SIG-M5 treated with dmso at 0.1 percent for 504 hours (cell line): ENCODE results near the gene PEX11G.
"Not testable (repeated sequence)": the region's sequence is repeated elsewhere in the genome, so short reads cannot be mapped to it uniquely, and the experiment has no call there.

ENCODE experiments used
- DNase-seq: peaks from one replicate; lab custom pipeline; 2025; ENCODE audit not compliant: unreplicated experiment; lab: John Stamatoyannopoulos, UW

PEX11G gene

DNA sequence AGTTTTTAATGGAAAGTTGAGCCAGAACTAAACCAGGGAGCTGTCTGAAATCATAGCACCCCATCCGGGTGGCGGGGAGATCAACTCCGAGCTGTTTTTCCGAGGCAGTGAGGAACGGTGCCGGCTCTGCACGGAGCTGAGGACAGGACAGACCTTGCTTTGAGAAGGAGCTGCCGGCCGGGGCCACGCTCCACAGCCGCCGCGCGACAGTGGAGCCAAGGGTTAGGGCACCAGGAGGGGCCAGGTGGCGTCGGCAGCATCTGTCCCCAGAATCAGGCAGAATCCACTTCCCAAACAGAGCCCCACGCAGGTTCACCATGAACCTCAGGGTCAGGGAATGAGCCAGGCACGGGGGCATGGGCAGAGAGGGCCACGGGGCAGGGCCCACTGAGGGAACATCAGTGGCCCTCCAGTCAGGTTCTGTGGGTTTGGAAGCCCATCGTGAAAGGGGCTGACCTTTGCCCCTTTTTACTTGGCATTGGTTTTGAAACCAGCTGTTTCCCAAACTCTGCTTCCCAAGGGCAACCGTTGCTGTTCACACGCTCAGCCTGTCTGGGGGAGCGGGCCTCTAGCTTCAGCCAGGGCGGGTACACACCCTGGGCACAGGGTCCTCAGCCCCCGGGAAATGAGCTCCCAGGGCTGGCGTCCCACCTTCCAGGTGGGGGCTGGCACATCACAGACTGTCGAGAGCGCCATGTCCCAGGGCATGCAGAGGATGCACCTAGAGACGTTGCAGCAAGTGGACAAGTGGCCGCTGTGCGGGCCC lies 18.1 kb downstream of the PEX11G start:
- DNase-seq = no peak

- no peak for DNase-seq
Observed at GRCh38 chr19:7469669-7470285, 19.1 kb downstream of the PEX11G start.

GRCh38 chr19:7468840-7469239 lies 20.0 kb downstream of the PEX11G start:
- DNase-seq = no peak

DNA sequence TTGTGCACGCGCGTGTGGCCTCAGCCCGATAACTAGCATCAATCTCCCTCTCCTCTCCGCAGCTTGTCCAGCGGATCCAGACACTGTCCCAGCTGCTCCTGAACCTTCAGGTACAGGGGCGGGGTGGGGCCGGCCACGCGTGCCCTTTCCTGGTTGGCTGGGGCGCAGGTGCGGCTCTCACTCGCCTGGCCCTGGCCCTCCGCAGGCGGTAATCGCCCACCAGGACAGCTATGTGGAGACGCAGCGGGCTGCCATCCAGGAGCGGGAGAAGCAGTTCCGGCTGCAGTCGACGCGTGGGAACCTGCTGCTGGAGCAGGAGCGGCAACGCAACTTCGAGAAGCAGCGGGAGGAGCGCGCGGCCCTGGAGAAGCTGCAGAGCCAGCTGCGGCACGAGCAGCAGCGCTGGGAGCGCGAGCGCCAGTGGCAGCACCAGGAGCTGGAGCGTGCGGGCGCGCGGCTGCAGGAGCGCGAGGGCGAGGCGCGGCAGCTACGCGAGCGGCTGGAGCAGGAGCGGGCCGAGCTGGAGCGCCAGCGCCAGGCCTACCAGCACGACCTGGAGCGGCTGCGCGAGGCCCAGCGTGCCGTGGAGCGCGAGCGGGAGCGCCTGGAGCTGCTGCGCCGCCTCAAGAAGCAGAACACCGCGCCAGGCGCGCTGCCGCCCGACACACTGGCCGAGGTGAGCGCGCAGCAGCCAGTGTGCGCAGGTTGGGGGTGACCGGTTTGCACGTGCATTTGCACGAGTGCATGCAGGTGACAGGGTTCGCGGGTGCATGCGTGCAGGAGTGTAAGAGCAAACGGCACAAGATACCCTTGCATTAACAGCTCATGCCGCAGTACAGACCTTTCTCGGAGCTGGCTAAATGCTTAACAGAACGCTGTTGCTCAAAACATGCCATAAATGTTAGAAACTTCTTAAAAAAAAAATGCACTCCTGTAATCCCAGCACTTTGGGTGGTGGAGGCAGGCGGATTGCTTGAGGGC lies 21.5 kb downstream of the PEX11G start:
- DNase-seq = no peak

DNA sequence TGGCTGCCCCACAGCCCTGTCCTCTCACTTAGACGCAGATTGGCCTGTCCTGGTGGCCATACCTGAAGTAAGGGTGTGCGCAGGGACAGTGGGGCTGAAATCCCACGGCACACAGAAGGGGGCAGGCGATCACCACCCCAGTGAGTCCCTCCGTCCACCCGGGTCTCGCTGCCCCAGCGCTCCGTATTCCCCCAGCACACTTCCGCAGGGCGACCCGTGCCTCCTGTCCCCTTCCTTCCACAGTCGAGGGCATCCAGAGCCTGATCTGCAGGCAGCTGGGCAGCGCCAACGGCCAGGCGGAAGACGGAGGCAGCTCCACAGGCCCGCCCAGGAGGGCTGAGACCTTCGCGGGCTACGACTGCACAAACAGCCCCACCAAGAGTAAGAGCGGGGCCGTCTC lies 25.3 kb downstream of the PEX11G start:
- no peak for DNase-seq

- no peak for DNase-seq
Observed at GRCh38 chr19:7461841-7462629, 26.8 kb downstream of the PEX11G start.

GRCh38 chr19:7460562-7460966 lies 28.3 kb downstream of the PEX11G start:
- DNase-seq = no peak

DNA sequence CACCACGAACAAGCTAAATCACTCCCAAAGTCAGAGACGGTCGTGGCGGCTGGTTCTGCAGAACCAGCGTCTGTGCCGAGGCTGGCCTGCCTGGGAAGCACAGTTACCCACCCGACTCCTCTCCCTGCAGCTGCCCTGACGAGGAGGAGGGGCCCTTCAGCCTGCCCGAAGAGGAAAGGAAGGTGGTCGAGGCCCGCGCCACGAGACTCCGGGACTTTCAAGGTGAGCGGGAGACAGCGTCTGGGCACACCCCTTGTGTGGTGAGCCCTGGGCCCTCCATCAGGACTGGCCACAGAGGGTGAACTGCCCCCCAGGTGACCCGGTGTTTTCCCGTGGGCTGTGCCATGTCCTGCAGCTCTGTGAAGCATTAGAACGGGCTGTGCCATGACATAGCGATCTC lies 29.1 kb downstream of the PEX11G start:
- no peak for DNase-seq

- no peak for DNase-seq
Observed at GRCh38 chr19:7458675-7459074, 30.2 kb downstream of the PEX11G start.

- no peak for DNase-seq
Observed at GRCh38 chr19:7456964-7457541, 31.8 kb downstream of the PEX11G start.

GRCh38 chr19:7455600-7456296 lies 33.1 kb downstream of the PEX11G start:
- DNase-seq = no peak

- no peak for DNase-seq
Observed at GRCh38 chr19:7454998-7455397, 33.8 kb downstream of the PEX11G start.

DNA sequence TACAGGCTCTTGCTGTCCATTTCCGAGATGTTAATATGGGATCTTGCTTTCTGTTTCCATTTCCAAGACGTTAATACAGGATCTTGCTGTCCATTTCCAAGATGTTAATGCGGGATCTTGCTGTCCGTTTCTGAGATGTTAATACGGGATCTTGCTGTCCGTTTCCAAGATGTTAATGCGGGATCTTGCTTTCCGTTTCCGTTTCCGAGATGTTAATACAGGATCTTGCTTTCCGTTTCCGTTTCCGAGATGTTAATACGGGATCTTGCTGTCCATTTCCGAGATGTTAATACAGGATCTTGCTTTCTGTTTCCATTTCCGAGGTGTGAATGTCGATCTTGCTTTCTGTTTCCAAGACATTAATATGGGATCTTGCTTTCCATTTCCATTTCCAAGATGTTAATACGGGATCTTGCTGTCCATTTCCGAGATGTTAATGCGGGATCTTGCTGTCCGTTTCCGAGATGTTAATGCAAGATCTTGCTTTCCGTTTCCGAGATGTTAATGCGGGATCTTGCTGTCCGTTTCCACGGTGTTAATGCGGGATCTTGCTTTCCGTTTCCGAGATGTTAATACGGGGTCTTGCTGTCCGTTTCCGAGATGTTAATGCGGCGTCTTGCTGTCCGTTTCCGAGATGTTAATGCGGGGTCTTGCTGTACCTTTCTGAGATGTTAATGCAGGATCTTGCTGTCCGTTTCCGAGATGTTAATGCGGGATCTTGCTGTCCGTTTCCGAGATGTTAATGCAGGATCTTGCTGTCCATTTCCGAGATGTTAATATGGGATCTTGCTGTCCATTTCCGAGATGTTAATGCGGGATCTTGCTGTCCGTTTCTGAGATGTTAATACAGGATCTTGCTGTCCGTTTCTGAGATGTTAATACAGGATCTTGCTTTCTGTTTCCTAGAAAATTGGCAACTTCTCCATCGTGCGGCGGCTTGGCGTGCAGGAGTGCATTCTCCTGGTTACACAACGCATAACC lies 38.3 kb downstream of the PEX11G start:
- DNase-seq = no peak

- DNase-seq = not testable (repeated sequence)
Observed at GRCh38 chr19:7449391-7450070, 39.3 kb downstream of the PEX11G start.

GRCh38 chr19:7447648-7448047 lies 41.2 kb downstream of the PEX11G start:
- DNase-seq = no peak

GRCh38 chr19:7445104-7445503 lies 43.7 kb downstream of the PEX11G start:
- DNase-seq = no peak

- no peak for DNase-seq
Observed at GRCh38 chr19:7444042-7444441, 44.8 kb downstream of the PEX11G start.

- DNase-seq = no peak
Observed at GRCh38 chr19:7442423-7442822, 46.4 kb downstream of the PEX11G start.
